GM19463 (cell line): Measurements from ENCODE around the gene IPO9.
A peak's percentile ranks its signal among the peaks of the same experiment; 100 is the strongest.

Source experiments
- ATAC-seq: cut with Tn5 transposase; IDR thresholded peaks from one replicate; pipeline ENCODE4 v1.9.1; 2021; ENCODE audit warnings: mild to moderate bottlenecking, moderate library complexity; ENCODE audit not compliant: unreplicated experiment

Gene IPO9

GRCh38 chr1:201828820-201829774 lies at the start of gene IPO9:
TSS of gene IPO9 (plus strand) at chr1:201829157. CDS start at chr1:201829210, 53 bp downstream.
- peak; percentile 89 for ATAC-seq

- ATAC-seq, result no peak
Measured at GRCh38 chr1:201779351-201779880, 49.5 kb upstream of the IPO9 start.

- ATAC-seq, result no peak
Measured at GRCh38 chr1:201780952-201781351, 48.0 kb upstream of the IPO9 start.

- ATAC-seq, result no peak
Measured at GRCh38 chr1:201781437-201781836, 47.5 kb upstream of the IPO9 start.

DNA sequence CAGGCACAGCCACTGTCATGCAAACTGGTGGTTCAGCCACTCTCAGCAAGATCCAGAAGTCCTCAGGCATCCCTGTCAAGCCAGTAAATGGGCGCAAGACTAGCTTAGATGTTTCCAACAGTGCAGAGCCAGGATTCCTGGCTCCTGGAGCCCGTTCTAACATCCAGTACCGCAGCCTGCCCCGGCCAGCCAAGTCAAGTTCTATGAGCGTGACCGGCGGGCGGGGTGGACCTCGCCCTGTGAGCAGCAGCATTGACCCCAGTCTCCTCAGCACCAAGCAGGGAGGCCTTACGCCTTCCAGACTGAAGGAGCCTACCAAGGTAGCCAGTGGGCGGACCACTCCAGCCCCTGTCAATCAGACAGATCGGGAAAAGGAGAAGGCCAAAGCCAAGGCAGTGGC lies 46.6 kb upstream of the IPO9 start:
- no peak for ATAC-seq

- no peak for ATAC-seq
Measured at GRCh38 chr1:201783058-201783457, 45.9 kb upstream of the IPO9 start.

DNA sequence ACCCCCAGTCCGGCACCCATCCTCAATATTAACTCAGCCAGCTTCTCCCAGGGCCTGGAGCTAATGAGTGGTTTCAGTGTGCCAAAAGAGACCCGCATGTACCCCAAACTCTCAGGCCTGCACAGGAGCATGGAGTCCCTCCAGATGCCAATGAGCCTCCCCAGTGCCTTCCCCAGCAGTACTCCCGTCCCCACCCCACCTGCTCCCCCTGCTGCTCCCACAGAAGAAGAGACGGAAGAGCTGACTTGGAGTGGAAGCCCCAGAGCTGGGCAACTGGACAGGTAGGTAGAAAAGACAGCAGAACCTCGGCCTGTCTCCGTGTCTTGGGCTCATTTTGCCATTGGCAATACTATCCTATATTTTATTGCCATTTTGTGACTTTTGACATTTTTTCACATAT lies 45.4 kb upstream of the IPO9 start:
- no peak for ATAC-seq

DNA sequence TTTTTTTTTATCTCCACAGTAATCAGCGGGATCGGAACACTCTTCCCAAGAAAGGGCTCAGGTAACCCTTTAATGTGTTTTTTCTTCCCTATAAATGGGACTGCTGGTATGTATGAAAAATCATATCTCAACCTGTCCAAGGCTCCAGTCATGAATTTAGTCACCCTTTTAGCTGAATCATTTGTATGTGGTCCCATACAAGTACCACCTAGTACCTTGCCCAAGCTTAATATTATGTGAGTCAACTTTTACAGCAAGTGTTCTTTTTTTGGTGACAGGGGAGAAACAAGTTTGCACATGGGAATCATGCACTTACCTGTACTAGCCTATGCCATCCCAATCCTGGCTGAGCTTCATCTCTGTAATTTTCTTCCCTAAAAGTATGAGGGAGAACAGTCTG lies 43.7 kb upstream of the IPO9 start:
- ATAC-seq, result no peak

DNA sequence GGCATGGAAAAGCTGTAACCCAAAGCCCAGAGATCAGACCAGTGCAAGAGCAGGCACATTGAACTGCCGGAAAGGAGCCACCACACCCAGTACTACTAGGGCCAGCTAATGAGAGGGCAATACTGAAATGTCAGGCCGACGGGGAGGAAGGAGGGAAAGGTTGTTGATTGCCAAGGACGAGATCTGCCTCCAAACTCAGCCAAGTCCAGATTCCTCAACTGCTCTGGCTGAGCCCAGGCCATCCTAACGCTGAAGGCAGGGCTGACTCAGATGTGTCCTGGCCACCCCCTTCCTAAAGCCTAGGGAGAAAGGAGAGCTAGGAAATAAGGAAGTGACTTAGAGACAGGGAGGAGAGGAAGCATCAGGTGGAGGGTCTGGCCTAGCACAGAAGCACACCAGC lies 42.1 kb upstream of the IPO9 start:
- ATAC-seq, result no peak

DNA sequence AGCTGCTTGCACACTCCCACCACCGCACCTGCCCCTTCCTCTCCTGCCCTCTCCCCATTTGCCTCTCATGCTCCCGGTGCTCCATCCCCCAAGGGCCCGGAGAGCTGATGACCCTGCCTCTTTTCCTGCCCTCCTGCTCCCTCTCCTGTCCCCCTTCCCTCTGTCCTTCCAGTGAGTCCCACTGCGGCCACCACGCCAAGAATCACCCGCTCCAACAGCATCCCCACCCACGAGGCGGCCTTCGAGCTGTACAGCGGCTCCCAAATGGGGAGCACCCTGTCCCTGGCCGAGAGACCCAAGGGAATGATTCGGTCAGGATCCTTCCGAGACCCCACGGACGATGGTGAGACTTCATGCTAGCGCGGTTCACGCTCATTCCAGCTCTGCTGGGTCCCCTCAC lies 40.7 kb upstream of the IPO9 start:
- no peak for ATAC-seq

- no peak for ATAC-seq
Measured at GRCh38 chr1:201789245-201789644, 39.7 kb upstream of the IPO9 start.

- no peak for ATAC-seq
Measured at GRCh38 chr1:201790261-201790660, 38.7 kb upstream of the IPO9 start.

DNA sequence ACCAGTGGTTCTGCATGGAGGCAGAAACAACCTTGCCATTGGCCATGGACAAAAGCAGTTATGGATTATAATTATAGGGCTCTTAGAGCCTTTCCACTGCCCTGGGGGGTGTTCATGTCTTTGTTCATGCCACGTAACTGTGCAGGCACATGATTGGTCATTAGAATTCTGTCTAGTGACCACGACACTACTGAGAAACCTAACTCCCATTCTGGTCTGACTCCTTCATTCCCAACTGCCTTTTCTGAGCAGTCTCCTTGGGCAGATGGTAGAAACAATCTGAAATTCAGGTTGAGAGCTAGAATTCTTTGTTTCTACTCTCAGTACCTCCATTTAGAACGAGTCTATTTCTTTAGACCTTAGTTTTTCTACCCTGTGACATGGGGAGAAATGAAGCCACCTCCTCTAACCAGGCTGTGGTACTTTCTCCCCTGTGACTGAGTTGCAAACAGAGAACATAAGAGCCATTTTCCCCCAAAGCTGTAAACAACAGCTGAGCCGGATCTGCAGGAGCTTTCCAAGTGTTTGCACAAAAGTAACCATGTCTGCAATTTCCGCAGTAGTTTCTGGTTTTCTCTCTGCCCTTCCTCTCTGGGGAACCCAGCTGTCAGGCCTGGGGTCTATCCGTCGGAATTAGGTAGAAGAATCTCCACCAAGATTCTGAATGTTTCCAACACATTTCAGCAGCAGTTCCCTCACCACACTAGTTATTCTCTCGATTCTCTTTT lies 37.7 kb upstream of the IPO9 start:
- no peak for ATAC-seq

DNA sequence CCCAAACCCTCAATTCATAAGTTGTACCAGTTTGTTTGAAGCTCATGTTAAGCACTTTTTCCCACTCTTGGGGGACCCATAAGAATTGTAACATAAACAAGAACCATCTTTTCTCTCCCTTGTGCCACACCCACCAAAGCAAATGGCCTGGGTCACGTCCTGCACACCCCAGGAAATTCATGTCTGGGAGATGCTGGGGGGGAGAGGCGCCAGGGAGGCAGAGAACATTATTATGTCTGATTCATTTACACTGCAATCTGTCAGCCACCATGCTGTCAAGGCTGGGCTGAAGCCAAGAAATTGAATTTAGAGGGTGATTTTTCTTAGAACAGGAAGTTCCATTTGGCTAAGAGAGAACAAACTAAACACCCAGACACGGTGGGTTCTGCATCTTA lies 37.2 kb upstream of the IPO9 start:
- no peak for ATAC-seq

- no peak for ATAC-seq
Measured at GRCh38 chr1:201792534-201793305, 36.2 kb upstream of the IPO9 start.

GRCh38 chr1:201793306-201793925 lies 35.5 kb upstream of the IPO9 start:
- no peak for ATAC-seq

- no peak for ATAC-seq
Measured at GRCh38 chr1:201795066-201795465, 33.9 kb upstream of the IPO9 start.

DNA sequence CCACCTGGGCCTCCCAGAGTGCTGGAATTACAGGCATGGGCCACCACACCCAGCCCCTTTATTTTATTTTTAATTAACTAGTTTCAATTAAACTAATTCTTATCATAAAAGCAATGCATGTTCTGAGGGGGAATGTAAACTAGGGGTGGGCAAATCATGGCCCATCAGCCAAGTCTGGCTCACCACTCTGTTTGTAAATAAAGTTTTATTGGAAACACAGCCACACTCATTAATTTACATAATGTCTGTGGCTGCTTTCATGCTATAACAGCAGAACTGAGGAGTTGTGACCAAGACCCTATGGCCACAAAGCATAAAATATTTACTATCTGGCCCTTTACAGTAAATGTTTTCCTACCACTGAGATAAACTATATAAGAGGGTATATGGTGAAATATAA lies 28.7 kb upstream of the IPO9 start:
- ATAC-seq, result no peak

DNA sequence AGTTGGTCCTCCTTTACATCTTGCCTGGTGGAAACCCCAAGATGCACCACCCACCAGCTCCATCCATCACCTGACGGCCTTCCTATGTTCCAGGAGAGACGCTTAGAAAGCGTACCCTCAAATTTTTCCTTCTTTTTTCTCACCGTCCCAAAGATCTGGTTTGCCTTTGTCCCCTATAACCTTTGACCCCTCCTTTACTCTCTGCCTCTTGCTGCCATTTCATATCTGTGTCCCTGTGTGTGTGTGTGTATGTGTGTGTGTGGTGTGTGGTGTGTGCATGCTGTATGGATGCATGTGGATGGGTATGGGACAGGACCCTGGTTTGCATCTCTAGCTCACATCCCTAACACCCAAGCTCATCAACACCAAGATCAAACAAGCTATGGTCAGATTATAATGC lies 22.2 kb upstream of the IPO9 start:
- no peak for ATAC-seq

- no peak for ATAC-seq
Measured at GRCh38 chr1:201807958-201808632, 20.9 kb upstream of the IPO9 start.
